ENCODE data around the gene SURF4. TPM values are rescaled to one million over a fixed set of nuclear protein-coding genes. Genes with fewer than 3 reads are reported as not detected.
"Not testable (repeated sequence)": the region's sequence is repeated elsewhere in the genome, so short reads cannot be mapped to it uniquely, and the experiment has no call there.

SURF4 gene
- total RNA-seq, 1 experiment from 2014 or later: 214 TPM

- Histone ChIP-seq H3K4me1 (ENCODE audit: insufficient read depth, low read length, poor library complexity, severe bottlenecking) (peaks cover 11% of the 10 kb centered on the region), H3K36me3 (ENCODE audit: insufficient read depth, low read length, poor library complexity, severe bottlenecking) (peaks cover 55% of the 10 kb centered on the region), H3K27ac (ENCODE audit: low read depth, low read length, poor library complexity, severe bottlenecking) (no peak overlapping the region), H3K4me3 (ENCODE audit: low read depth, low read length, poor library complexity, severe bottlenecking) (no peak overlapping the region), H3K27me3 (replicated peaks; ENCODE audit: insufficient read depth, low read depth, low read length, poor library complexity) (no peaks in the 10 kb centered on the region), H3K9me3 (ENCODE audit: low read depth, low read length, poor library complexity, severe bottlenecking) (no peaks in the 10 kb centered on the region)
- TF ChIP-seq CTCF (conservative IDR thresholded peaks at IDR 0.05; ENCODE audit: low read depth, low read length): no peak
- TF ChIP-seq EZH2 (IDR thresholded peaks at IDR 0.05; ENCODE audit: borderline replicate concordance, low read depth, low read length, poor library complexity, severe bottlenecking): no peak
- BruUV-seq (replicated peaks): no TSS peak
- ChIA-PET CTCF (no interaction called here), POLR2A (ENCODE audit: low non-redundant PET) (no interaction called here)
- intact Hi-C loops (cut with micrococcal nuclease; ENCODE audit: unreplicated experiment): no loop called here
- DNase-seq (ENCODE audit: low spot score): no peak
Observed at GRCh38 chr9:133339641-133340040, 36.2 kb downstream of the SURF4 start.

- intact Hi-C loops (cut with micrococcal nuclease; ENCODE audit: unreplicated experiment): loop anchor here (1.0 kb wide), 1 partner anchor 11 kb away; no protein-coding TSS in a partner anchor
- Histone ChIP-seq H3K27ac (ENCODE audit: low read depth, low read length, poor library complexity, severe bottlenecking) (peak within 1 kb of the TSS; percentile 73), H3K4me3 (ENCODE audit: low read depth, low read length, poor library complexity, severe bottlenecking) (peak within 1 kb of the TSS; percentile 61), H3K36me3 (ENCODE audit: insufficient read depth, low read length, poor library complexity, severe bottlenecking) (peaks cover 57% of the 10 kb centered on the region), H3K9me3 (ENCODE audit: low read depth, low read length, poor library complexity, severe bottlenecking) (no peaks in the 10 kb centered on the region), H3K27me3 (replicated peaks; ENCODE audit: insufficient read depth, low read depth, low read length, poor library complexity) (no peaks in the 10 kb centered on the region), H3K4me1 (ENCODE audit: insufficient read depth, low read length, poor library complexity, severe bottlenecking) (peaks cover 14% of the 10 kb centered on the region)
- BruUV-seq (replicated peaks): TSS peak; percentile 91
- TF ChIP-seq EZH2 (IDR thresholded peaks at IDR 0.05; ENCODE audit: borderline replicate concordance, low read depth, low read length, poor library complexity, severe bottlenecking) (no peak), CTCF (conservative IDR thresholded peaks at IDR 0.05; ENCODE audit: low read depth, low read length) (no peak)
- DNase-seq (ENCODE audit: low spot score): peak; percentile 97
- ChIA-PET CTCF (no interaction called here), POLR2A (ENCODE audit: low non-redundant PET) (interaction anchor here (0.6 to 0.7 kb wide), 2 partner anchors 29 to 183 kb away, joined by 3 to 5 read pairs; no protein-coding TSS in a partner anchor)
Observed at GRCh38 chr9:133335924-133336811, 39.7 kb downstream of the SURF4 start, which contains the start of gene SURF6. Gene SURF6, minus strand, starts transcription at chr9:133336188. Its CDS starts 56 bp downstream, at chr9:133336132.

GRCh38 chr9:133334888-133335287 is 41.0 kb downstream of the SURF4 start:
- H3K27ac ChIP-seq (ENCODE audit: low read depth, low read length, poor library complexity, severe bottlenecking); intact Hi-C loops (cut with micrococcal nuclease; ENCODE audit: unreplicated experiment); POLR2A ChIA-PET (ENCODE audit: low non-redundant PET); H3K9me3 ChIP-seq (ENCODE audit: low read depth, low read length, poor library complexity, severe bottlenecking); DNase-seq (ENCODE audit: low spot score); BruUV-seq (replicated peaks); H3K27me3 ChIP-seq (replicated peaks; ENCODE audit: insufficient read depth, low read depth, low read length, poor library complexity): not testable (repeated sequence)
- H3K4me1 ChIP-seq (ENCODE audit: insufficient read depth, low read length, poor library complexity, severe bottlenecking): peaks cover 14% of the 10 kb centered on the region
- CTCF ChIA-PET: interaction anchor here (0.6 kb wide), 1 partner anchor 1075 kb away, joined by 4 read pairs; no protein-coding TSS in a partner anchor
- H3K4me3 ChIP-seq (ENCODE audit: low read depth, low read length, poor library complexity, severe bottlenecking): peak overlapping the region; percentile 61
- H3K36me3 ChIP-seq (ENCODE audit: insufficient read depth, low read length, poor library complexity, severe bottlenecking): peaks cover 57% of the 10 kb centered on the region

All from A673 (cell line).